Amniotic stem cell (primary cell): ENCODE results near the gene ACER3.
"Not testable (repeated sequence)": the region's sequence is repeated elsewhere in the genome, so short reads cannot be mapped to it uniquely, and the experiment has no call there.

Experiments
- DNase-seq: peaks from one replicate; lab custom pipeline; 2025; lab: John Stamatoyannopoulos, UW

The ACER3 gene

DNA sequence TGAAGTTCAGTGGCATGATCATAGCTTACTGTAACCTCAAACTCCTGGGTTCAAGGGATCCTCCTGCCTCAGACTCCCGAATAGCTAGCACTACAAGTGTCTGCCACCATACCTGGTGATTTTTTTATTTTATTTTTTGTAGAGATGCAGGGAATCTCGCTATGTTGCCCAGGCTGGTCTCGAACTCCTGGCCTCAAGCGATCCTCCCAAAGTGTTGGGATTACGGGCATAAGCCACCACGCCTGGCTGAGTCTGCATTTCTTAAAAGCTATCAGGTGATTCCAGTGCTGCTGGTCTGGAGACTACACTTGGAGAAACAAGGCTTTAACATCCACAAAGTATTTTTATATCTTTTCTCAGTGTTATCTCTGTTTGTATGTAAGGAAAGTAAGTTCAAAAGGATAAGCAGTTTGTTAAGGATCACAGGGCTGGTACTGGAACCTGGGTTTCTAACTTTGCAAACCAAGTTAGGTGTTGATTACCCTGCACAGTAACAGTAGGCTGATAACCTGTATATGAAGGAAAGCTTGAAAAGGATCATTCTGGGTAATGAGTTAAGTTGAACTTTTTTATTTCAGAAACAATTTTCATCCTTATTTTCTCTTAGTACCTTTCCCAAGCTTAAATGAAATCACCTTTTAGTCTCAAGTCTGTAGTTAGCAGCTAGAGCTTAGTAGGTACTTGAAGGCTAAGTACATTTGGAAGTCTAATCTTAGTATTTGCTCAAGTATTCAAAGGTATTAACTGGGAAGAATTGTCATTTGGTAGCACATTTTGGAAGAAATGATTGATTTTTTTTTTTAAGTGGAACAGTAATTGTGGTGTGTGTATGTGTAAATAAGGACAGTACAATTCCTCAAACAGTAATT lies 12.5 kb downstream of the ACER3 start:
- no peak for DNase-seq

DNA sequence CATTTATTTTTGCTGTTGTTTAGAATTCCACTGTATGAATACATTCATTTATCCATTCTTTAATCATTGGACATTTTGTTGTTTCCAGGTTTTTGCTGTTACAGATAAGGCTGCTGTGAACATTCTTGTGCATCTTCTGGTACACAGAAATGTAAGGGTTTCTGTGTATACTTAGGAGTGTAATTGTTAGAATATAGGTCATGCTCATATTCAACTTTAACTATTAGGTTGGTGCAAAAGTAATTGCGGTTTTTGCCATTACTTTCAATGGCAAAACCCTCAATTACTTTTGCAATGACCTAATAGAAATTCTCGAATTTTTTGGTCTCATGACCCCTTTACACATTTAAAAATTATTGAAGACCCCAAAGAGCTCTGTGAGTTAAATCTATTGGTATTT lies 17.3 kb downstream of the ACER3 start:
- DNase-seq = no peak

DNA sequence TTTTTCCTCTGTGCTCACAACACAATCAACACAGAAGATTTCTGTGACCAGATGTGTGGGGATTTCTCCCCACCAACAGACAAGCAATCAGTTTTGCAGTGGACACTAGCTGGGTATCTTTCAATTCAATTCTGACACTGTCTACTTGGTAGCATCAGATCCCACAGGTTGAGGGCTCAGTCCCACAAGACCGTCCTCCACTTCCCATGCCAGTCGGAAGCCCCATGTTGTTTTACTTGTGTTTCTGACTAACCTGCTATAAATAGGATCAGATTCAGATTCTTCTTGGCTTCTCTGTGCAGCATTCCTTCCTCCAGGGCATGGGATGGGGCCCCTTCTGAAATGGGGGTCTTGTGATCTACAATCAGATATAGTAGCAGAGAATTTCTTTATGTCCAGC lies 19.6 kb downstream of the ACER3 start:
- DNase-seq = no peak

DNA sequence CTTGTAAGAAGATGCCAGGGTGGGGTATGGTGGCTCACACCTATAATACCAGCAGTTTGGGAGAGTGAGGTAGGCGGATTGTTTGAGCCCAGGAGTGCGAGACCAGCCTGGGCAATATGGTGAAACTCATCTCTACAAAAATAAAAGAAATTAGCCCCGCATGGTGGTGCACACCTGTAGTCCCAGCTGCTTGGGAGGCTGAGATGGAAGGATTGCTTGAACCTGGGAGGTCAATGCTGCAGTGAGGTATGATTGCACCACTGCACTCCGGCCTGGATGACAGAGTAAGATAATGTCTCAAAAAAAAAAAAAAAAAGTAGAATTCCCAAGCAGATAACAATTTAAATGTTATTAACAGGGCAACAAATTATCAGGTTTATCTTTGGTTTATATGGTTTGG lies 20.2 kb downstream of the ACER3 start:
- no peak for DNase-seq

- no peak for DNase-seq
Measured at GRCh38 chr11:76885390-76886097, 24.8 kb downstream of the ACER3 start.

- no peak for DNase-seq
Measured at GRCh38 chr11:76888989-76889388, 28.3 kb downstream of the ACER3 start.

DNA sequence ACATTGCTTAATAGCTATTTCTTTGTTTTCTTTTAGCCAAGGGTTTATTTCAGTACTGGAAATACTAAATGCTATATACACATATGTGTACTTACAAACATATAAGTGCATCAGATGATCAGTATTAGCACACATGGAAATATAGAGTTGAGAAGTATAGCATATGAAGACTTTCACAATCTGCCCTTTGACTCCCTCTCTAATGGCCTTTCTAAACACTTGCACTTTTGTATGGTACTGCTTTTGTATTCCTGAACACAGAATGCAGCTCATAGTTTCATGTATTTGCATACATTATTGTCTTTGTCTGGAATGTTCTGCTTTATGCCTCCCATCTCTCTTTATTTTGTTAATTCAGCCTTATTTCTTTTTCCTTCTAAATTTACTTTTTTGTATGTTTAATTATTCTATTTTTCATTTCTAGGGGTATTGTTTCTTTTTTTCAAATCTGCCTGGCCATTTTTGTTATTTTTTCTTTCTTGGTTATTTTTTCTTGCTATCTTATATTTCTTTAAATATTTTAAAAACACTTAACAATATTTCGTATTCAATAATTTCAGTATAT lies 28.8 kb downstream of the ACER3 start:
- DNase-seq = no peak

GRCh38 chr11:76890329-76890728 lies 29.6 kb downstream of the ACER3 start:
- DNase-seq = no peak

GRCh38 chr11:76891285-76891684 lies 30.6 kb downstream of the ACER3 start:
- DNase-seq = no peak

GRCh38 chr11:76891793-76892192 lies 31.1 kb downstream of the ACER3 start:
- no peak for DNase-seq

- no peak for DNase-seq
Measured at GRCh38 chr11:76892306-76892705, 31.6 kb downstream of the ACER3 start.

- DNase-seq = no peak
Measured at GRCh38 chr11:76897233-76897632, 36.5 kb downstream of the ACER3 start.

DNA sequence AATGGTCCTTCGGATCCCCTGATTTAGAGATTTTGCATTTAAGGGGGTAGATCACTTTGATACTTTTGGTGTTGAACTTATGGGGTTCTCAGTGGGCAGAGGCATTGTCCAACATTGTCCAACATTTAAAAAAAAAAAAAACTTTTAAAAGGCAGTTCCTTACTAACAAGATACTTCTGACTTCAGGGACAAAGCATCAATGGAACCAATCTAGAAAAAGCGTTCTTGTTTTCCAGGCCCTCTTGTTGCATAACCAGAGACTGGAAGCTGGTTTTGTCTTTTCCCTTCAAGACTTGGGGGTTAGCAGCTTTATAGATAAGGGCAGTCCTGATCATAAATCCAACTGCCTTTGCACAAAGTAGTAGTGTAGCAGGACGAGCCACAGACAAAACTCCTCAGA lies 40.4 kb downstream of the ACER3 start:
- DNase-seq = no peak

- DNase-seq = not testable (repeated sequence)
Measured at GRCh38 chr11:76901622-76902021, 40.9 kb downstream of the ACER3 start.

GRCh38 chr11:76902121-76903014 lies 41.6 kb downstream of the ACER3 start:
- DNase-seq = no peak

DNA sequence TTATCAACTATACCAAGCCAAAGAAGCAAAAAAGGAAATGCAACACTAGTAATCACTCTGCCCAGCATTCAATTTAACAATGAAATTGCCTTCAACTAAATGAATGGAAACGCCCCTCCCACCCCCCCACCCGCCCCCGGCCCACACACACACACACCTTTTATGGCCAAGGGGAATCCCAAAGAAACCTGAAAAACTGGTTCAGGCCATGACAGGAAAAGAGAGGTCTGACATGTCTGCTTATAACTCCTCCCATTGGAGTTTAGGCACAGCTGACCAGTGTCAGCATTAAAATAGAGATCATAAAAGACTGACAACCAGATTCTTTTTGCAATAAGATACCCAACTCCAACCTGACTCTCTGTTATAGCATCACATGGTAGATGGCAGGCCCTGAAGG lies 42.6 kb downstream of the ACER3 start:
- no peak for DNase-seq

DNA sequence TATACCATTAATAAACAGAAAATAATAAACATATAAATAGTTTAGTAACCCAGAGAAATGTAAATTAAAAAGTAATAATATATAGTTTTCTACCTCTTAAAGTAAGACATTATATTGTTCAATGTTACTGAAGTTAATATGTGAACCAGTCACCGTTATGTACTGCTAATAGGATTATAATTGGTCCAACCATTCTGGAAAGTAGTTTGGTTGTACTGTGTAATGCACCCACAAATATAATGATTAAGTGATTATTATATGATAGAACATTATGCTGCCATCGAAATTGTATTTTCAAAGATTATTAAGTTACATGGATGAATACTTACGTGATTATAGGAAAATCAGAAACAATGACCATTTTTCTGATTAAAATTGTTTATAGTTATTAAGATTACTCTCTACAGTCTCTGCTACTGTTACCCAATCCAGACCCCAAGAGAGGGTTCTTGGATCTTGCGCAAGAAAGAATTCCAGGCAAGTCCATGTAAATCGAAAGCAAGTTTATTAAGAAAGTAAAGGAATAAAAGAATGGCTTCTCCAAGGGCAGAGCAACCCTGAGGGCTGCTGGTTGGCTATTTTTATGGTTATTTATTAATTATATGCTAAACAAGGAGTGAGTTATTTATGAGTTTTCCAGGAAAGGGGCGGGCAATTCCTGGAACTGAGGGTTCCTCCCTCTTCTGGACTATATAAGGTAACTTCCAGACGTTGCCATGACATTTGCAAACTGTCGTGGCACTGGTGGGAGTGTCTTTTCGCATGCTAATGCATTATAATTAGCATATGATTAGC lies 50.1 kb downstream of the ACER3 start:
- DNase-seq = no peak

DNA sequence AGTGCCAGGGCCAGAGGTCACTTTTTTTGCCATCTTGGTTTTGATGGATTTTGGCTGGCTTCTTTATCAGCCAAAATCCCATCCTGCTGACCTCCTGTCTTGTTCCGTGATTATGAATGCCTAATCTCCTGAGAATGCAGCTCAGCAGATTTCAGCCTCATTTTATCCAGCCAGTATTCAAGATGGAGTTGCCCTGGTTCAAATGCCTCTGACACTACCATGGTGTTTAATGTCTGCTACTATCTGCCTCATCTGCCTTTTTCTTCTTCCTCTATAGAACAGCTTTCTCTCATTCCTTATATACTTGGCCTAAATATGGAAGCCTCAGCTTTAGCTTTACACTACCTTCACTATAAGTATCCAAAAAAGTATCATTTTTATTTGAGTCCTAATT lies 50.7 kb downstream of the ACER3 start:
- no peak for DNase-seq

GRCh38 chr11:76916712-76917111 lies 56.0 kb downstream of the ACER3 start:
- no peak for DNase-seq

DNA sequence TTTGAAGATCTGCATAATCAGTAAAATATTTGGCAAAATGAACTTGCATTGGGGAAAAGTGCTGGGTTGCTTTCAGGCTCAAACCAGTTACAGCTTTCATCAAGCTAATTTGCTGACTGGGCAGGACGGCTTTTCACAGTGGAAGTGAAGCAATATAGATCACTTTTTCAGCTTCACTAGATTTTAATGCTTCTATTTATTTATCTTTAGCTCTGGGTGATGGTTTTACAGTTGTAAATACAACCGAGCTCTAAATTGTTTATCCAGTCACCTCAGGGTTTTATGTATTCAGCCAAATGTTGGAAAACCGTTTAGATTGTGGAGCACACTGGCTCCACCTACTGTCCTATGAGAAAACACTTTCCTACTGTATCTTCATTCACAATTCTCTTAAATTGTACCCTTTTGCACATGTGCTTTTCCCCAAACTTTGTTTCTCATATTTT lies 58.2 kb downstream of the ACER3 start:
- DNase-seq = peak; percentile 22

DNA sequence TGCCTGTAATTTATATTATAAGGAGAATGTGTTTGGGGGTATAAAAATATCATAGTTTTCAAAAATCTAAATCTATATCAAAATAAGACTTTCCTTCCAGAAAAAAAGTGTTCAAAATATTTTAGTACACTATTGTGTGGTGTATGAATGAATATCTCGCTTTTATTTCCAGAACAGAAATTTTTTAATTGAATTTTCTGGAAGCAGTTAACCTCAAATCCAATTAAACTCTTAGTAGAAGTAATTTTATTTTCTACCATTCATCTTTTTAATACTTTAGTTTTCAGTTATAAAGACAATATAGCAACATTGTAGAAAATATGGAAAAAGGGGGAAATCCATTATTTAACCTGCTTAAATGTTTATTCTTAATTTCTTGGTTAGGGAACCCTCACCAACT lies 58.7 kb downstream of the ACER3 start:
- no peak for DNase-seq
